GM18508 (cell line): ENCODE results near the gene PLEKHA7.

ENCODE experiments used
- ATAC-seq: cut with Tn5 transposase; IDR thresholded peaks from one replicate; pipeline ENCODE4 v1.9.1; 2021; ENCODE audit warnings: moderate number of reproducible peaks; ENCODE audit not compliant: insufficient read depth, unreplicated experiment

Gene PLEKHA7

DNA sequence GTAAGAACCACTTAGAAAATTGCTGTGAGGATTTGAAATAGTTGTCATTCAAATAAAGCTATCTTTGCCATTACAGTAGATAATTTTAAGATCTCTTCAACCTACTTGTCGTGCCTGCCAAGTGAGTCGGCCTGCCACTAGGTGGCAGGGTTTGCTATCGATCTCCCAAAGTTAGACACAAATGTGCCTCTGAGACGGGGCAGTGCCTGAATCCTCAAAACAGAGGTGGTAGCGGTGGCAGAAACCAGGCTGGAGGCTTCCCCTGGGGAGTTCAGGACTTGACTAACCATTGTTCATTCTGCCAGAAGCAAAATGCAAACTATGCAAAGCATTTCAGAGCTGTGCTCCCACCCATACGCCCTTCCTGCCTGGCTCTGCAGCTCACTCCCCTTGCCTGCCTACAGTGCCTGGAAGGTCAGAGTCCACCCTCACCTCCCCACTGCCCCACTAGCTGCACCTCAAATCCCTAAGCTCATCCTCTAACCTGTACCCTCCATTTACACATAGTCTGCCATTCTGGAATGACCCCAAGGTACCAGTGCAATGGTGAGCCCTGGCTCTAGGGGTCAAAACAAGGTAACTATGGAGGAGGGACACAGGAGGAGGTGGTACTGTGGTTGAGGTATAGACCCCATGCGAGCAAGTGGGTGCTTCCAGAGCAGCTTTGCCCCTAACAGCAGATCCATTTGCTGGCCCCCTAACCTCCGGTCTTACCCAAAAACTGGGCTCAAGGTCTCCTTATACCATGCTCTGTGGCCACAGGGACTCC is 193.7 kb downstream of the PLEKHA7 start:
- no peak for ATAC-seq

GRCh38 chr11:16818284-16818683 is 195.9 kb downstream of the PLEKHA7 start:
- no peak for ATAC-seq

- no peak for ATAC-seq
Measured at GRCh38 chr11:16817351-16817750, 196.9 kb downstream of the PLEKHA7 start.

- no peak for ATAC-seq
Measured at GRCh38 chr11:16816358-16817270, 197.6 kb downstream of the PLEKHA7 start.

GRCh38 chr11:16815047-16815767 is 199.0 kb downstream of the PLEKHA7 start:
- no peak for ATAC-seq

- no peak for ATAC-seq
Measured at GRCh38 chr11:16814410-16815046, 199.7 kb downstream of the PLEKHA7 start.

- ATAC-seq, result no peak
Measured at GRCh38 chr11:16813126-16813525, 201.1 kb downstream of the PLEKHA7 start.

DNA sequence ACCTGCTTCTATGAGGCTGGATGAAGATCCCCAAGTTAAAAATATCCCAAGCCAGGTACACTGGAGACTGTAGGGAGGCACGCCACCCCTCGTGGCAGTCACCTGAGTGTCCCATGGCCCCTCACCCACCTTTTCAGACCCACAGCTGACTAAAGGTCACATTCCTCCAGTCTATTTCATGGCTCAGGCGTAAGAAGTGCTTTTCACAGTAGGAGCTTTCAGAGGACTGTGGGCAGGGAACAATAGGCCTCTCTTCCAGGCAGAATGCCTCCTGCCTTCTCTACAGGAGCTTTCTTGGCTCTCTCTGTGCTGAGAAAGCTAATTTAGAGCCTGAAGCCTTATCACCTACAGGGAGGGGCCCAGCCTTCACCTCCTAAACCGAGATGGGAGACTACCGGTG is 201.9 kb downstream of the PLEKHA7 start:
- ATAC-seq, result no peak

- no peak for ATAC-seq
Measured at GRCh38 chr11:16811136-16812020, 202.8 kb downstream of the PLEKHA7 start.

DNA sequence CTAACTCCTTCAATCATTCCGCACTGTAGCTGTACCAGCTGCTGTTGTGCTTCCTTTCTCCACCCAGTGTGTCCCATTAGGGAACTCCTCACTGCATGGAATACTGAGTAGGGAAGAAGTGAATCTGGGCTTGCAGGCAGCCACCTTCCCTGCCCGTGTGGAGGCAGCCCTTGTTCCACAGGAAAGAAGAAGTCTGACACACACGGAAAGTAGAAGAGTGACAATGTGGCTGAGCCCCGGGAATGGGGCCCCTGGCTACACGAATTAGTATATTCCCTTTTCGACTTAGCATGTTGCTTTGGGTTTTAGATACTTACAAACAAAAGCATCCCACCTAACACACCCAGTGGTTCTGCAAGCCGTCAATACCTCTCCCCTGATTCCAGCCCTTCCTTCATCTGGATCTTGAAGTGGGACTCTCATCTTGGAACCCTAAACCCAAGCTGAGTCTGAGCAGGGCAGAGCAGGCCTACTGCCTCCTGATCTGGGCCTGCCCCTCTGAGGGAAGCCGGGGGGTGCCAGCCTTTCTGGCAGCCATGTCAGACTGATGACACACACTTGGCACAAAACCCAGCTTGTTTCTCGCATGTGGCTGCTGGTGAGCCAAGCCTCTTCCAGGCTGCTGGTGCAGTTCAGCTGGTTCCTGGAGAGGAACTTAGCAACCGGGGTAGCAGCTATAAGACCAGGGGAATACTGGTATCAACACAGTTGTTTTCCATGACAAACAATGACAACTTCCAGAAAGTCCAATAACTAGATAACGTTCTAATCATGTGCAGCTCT is 204.1 kb downstream of the PLEKHA7 start:
- ATAC-seq, result no peak

GRCh38 chr11:16807306-16807705 is 206.9 kb downstream of the PLEKHA7 start:
- no peak for ATAC-seq

DNA sequence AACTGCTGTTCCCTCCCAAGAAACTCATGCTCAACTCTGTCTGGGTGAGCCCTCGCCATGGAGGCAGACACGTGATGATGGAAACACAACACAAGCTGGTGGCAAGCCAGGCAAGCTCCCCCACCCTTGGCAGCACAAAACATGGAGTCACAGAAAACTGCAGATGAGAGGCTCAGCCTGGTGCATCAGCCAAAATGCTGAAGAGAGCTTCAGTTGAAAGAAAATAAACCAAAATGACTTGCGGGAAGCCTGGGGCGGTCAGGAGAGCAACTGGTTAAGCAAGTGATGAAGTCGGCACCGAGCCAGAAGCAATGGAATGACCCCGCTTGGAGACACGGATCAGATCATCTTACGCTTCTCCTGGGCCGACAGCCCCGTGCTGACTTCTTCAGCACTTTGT is 207.4 kb downstream of the PLEKHA7 start:
- no peak for ATAC-seq

DNA sequence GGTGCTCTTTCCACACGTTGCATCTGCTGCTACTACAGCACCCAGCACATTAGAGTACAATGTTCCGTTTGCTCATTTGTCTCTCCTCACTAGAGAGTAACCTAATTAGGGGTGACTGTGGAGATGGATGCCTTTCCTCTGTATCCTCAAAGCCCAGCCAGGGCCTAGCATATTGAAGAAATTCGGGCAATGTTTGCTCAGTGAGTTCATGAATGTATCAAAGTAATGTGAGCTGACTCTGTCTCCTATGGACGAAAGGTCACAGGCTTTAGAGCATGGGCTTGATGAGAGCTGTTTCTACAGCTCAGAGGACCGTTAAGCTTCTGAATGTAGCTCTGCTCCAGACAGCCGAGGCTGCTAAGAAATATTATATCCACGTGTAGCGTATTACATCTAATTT is 208.3 kb downstream of the PLEKHA7 start:
- no peak for ATAC-seq

DNA sequence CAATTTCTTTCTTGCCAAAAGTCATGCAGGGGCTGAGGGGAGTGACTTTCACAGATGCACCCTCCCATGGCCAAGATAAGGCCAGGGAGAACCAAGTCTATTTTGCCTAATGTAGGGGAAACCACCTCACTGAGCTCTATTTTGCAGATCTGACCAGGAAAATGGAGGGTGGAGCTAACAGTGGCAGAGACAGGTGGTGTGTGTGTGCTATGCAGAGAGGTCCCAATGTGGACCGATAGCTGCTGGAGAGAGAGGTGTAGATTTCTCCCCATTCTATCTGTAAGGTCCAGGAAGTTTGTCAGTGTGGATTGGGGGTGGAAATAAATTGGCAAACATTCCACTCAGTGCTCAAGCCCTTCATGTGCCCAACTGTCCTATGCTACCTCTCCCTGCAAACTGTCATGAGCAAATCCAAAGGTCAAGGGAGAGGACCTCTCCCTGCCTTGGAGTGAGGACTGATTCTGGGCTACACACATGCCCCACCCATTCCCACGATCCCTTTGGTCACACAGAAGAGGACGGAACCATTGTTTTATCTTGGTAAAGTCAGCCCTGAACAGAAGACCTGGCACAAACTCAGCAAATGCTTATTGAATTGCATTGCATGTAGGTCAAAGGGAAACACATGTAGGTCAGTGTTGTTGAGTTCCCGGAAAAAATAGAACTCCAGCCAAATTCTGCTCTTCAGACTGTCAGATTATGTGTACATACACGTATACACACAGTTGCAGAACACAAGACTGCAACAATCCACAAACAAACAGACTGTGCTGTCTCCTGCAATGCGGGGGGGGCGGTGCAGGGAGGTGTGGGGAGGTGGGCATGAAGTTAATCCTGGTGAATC is 209.9 kb downstream of the PLEKHA7 start:
- ATAC-seq, result no peak

DNA sequence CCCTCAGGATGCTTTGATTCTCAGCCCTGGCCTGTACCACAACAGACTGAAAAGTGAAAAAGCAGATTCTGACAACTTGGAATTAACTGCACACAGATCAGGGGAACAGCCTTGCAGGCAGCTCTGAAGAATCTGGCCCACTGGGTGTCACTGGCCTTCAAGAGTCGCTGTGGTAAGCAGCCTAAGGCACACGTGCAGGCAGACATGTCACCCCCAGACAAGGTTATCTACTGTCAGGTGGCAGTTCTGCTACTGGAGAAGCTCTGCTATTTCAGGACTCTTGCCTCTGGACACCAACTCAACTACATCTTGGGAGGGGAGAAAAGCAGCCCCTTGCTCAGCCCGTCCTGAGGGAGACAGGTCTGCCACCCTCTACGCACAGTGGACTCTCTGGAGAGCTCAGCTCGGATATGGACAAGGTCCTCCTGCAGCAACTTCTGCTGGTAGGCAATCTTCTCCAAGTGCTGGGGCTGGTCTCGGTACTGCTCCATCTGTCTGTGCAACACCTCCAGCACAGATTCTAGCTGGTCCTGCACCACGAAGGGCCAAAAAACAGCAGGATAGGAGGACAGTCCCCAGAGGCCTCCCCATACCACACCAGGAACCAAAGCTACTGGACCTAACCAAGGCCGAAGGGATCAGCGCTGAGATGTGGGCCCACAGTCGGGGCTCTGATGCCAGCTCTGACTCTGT is 212.8 kb downstream of the PLEKHA7 start:
- no peak for ATAC-seq

GRCh38 chr11:16800382-16800781 is 213.8 kb downstream of the PLEKHA7 start:
- no peak for ATAC-seq

- no peak for ATAC-seq
Measured at GRCh38 chr11:16799890-16800289, 214.3 kb downstream of the PLEKHA7 start.
